GM23248 (cell line): Measurements from ENCODE around the gene LRSAM1.

Source experiments
- EZH2 ChIP-seq: fragments of 200-600 bp; sonication (generic); IDR thresholded peaks from 2 replicates; pipeline ENCODE4 v1.6.1; 2018; ENCODE audit warnings: antibody characterized with exemption, mild to moderate bottlenecking; ENCODE audit not compliant: insufficient read depth, poor library complexity, severe bottlenecking
- EZH2phosphoT487 ChIP-seq: fragments of 200-600 bp; sonication (generic); IDR thresholded peaks from 2 replicates; pipeline ENCODE4 v1.6.1; 2018; ENCODE audit warnings: antibody characterized with exemption, moderate library complexity, mild to moderate bottlenecking, low read depth; ENCODE audit not compliant: insufficient read depth

- TF ChIP-seq EZH2, result no peak
- TF ChIP-seq EZH2phosphoT487, result no peak
These were observed 46.5 kb downstream of the LRSAM1 start for GRCh38 chr9:127497656-127498290.
